GM18508 (cell line): Measurements from ENCODE around the gene GATC.
"Not testable (repeated sequence)": the region's sequence is repeated elsewhere in the genome, so short reads cannot be mapped to it uniquely, and the experiment has no call there.

Experiments used
- ATAC-seq: cut with Tn5 transposase; IDR thresholded peaks from one replicate; pipeline ENCODE4 v1.9.1; 2021; ENCODE audit warnings: moderate number of reproducible peaks; ENCODE audit not compliant: insufficient read depth, unreplicated experiment

GATC gene

DNA sequence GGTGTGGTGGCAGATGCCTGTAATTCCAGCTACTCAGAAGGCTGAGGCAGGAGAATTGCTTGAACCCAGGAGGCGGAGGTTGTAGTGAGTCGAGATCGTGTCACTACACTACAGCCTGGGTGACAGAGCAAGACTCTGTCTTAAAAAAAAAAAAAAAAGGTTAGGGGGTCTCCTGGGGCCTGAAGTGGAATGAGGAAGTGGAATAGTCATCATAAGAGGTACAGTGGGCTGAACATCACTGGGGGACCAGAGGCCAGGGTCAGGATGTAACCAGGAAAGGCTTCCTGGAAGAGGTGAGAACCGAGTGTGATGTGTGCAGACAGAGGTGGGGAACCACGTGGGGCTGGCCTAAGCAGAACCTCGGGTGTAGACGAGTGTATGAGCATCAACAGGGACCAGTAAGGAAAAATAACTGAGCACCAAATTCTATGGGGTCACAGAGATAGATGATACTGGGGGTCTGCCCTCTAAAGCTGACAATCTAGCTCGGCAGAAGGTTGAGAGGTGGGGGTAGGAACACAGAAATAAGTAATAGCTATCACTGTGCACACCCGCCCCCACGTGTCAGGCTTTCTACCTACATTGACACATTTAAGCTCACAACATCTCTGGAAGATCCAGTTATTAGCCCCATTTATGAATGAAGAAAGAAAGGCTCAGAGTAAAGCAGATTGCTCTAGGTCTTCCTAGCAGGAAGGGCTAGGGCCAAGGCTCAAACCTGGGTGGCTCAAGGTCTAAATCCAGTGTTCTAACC, 13.3 kb upstream of the GATC start:
- no peak for ATAC-seq

- ATAC-seq = peak; percentile 91
Measured at GRCh38 chr12:120437735-120438494, 8.3 kb upstream of the GATC start, which contains the start of gene COX6A1. COX6A1 (plus strand) TSS chr12:120438113; CDS start chr12:120438127, 14 bp downstream.

DNA sequence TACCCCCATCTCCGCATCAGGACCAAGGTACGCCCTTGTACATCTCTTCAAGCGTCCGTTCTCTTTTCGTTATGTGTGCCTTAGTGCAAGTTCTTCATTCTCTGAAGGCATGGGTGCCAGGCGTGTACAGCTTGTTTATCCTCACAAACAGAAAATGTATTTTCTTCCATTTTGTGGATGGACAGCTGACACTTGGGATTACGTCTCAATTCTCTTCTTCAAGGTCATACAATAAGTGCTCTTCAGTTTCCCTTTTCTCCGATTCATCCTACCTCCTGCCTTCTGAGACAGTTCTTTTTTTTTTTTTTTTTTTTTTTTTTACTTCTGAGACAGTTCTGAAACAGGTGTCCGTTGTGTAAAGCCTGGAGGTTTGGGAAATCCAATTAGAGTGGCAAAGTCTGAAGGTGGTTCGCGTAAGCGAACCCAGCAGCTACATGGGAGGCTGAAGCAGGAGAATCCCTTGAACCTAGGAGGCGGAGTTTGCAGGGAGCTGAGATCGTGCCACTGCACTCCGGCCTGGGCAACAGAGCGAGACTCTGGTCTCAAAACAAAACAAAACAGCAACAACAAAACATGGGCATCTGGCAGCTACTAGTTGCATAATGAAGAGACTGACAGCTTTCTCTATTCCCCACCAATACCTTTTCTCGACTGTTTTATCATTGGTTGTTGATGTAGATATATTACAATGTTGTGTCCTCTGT, 7.6 kb upstream of the GATC start:
- ATAC-seq = no peak

- ATAC-seq = no peak
Measured at GRCh38 chr12:120439646-120440247, 6.5 kb upstream of the GATC start.

- no peak for ATAC-seq
Measured at GRCh38 chr12:120444676-120445075, 1.6 kb upstream of the GATC start.

DNA sequence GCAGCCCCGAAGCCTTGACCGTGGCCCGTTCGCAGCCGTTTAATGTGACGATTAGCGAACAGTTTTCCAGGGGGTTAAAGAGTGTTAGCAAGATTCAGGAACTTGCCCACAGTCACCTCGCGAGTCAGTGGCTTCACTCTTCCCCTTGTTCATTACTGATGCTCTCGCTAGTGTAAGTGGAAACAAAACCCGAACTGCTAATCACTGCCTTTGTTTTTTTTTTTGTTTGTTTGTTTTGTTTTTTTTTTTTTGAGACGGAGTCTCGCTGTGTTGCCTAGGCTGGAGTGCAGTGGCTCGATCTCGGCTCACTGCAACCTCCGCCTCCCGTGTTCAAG, 567 bp downstream of the GATC start:
- not testable (repeated sequence) for ATAC-seq

GRCh38 chr12:120447992-120448391, 1.7 kb downstream of the GATC start:
- ATAC-seq = no peak

DNA sequence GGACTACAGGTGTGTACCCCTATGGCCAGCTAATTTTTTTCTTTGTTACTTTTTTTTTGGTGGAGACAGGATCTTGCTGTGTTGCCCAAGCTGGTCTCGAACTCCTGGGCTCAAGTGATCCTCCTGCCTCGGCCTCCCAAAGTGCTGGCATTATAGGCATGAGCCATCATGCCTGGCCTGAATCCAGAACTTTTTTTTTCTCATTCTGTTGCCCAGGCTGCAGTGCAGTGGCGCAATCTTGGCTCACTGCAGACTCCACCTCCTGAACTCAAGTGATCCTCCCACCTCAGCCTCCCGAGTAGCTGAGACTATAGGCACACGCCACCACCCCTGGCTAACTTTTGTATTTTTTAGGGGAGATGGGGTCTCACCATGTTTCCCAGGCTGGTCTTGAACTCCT, 6.3 kb downstream of the GATC start:
- ATAC-seq = not testable (repeated sequence)

GRCh38 chr12:120453060-120453750, 7.0 kb downstream of the GATC start:
- no peak for ATAC-seq

- ATAC-seq = no peak
Measured at GRCh38 chr12:120453977-120454376, 7.7 kb downstream of the GATC start.

DNA sequence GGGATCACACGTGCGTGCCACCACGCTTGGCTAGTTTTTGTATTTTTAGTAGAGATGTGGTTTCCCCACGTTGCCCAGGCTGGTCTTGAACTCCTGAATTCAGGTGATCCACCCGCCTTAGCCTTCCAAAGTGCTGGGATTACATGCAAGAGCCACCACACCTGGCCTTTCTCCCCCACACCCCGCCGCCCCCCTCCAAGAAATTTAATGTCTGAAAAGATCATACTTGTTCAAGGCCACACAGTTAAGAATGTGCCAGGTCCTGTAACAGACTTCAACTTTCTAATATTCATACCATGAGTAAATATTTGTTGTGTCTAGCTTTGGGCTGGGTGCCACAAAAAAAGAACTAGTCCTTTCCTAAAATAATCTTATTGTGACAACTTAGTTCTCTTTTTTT, 9.1 kb downstream of the GATC start:
- ATAC-seq = no peak

DNA sequence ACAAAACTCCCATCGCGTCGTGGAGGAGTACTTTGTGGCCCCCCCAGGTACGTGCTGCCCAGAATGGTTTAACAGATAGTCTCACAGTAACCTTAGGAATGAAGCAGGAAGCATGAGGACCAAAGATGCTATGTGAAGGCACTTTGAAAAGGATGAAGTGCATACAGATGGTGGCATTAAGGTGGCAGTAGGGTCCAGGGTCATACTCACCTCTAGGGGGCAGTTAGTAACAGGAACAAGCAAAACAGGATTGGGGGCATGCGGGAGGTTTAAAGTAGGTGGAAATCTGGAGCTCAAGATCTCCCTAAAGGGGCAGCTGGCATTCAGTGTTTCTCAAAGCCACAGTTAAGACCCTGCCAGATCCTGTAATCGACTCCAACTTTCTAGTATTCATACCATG, 10.9 kb downstream of the GATC start:
- ATAC-seq = no peak

DNA sequence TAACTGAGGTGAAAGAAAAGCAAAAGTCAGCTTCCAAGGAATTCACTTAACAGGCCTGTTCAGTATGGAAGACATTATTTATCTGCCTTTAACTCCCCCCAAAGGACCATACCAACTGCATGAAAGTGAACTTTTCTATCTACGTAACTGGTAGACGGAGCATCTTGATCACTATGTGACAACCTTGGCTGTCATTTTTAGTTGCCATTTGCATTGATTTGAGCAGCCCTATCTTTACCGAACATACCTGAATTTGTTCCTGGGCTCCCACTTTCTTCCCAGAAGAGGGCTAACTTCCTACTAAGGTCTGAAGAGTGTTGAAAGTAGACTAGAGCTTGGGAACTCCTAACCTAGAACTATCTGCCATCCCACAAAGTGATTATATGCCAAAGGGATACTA, 13.9 kb downstream of the GATC start:
- ATAC-seq = no peak

GRCh38 chr12:120462099-120462640, 15.9 kb downstream of the GATC start:
- ATAC-seq = no peak

GRCh38 chr12:120463712-120464111, 17.5 kb downstream of the GATC start:
- no peak for ATAC-seq

GRCh38 chr12:120465756-120466155, 19.5 kb downstream of the GATC start:
- ATAC-seq = no peak

DNA sequence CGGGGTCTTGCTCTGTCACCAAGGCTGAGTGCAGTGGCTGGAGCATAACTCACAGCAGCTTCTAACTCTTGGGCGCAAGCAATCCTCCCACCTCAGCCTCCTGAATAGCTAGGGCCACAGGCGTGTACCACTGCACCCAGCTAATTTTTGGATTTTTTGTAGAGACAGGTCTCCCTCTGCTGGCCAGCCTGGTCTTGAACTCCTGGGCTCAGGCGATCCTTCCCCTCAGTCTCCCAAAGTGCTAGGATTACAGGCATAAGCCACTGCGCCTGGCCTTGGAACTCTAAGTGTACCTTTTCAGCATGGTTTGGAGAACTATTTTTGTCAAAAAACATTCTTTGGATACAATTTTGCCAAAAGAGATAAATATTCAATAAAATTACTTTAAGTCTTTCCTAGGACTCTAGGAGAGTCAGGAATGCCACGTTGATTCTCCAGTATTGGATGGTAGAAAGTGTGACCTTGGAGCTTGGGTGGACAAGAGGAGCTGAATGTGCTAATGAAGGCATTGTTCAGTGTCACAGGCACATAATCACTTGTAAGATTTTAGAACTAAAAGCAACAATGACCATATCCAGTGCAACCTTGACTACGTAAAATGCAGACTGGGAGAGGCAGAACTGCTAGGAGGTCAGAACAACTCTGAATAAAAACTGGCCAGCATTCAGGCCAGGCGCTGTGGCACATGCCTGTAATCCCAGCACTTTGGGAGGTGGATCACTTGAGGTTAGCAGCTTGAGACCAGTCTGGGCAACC, 20.5 kb downstream of the GATC start:
- no peak for ATAC-seq

DNA sequence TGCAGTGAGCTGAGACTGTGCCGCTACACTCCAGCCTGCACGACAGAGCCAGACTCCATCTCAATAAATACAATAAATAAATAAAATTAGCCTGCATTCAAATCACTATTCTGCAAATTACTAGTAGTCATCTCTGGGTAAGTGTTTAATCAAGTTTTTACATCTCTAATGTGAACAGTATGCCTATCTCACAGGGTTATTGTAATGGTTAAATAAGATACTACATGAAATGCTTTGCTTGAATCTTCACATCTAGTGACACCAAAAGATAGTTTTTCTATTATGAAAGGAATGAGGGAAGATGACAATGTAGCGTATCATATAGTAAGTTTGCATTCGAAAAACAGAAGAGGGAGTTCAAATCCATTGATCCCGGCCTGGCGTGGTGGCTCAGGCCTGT, 21.2 kb downstream of the GATC start:
- ATAC-seq = no peak

DNA sequence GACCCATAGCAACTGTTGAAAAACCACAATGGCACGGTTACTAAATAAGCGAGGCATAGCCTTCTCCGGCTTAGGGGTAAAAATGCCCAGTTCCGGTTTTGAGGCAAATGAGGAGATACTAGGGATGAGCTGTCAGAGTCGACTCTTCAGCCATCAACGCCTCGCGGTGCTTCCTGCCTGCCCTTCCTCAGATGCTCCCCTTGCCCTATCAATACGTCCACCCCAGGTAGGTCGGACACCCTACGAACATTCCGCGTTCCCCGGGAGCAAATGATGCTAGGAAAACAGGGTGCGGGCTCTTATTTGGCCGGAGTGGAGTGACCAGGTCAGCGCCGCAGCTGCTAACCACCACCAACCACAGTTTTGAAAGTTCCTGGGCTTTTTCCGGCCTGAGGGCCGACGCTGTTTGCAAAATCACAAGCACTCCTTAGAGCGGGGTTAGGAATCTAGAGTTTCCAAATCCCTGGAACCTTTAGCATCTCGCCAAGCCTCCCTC, 22.1 kb downstream of the GATC start:
- ATAC-seq = no peak
